Keratinocyte (primary cell): ENCODE data around the gene CDK3. TPM values are rescaled to one million over a fixed set of nuclear protein-coding genes. Genes with fewer than 3 reads are reported as not detected.

Experiments
- DNase-seq: peaks from one replicate; pipeline ENCODE4 v3.0.0-alpha.2; 2011; ENCODE audit warnings: low read depth, missing footprints, low spot score
- FAIRE-seq: peaks from 2 replicates; lab custom pipeline; 2011; peaks lifted over from hg19 to GRCh38; lab: Jason Lieb, UNC
- H2AFZ ChIP-seq: 2 replicates; pipeline ENCODE4 v1.6.0; 2012; ENCODE audit warnings: low read length, control low read depth, inconsistent platforms; ENCODE audit not compliant: control insufficient read depth
- H3K27ac ChIP-seq: 2 replicates; pipeline ENCODE4 v1.5.1; 2011; ENCODE audit warnings: low read length; ENCODE audit not compliant: control insufficient read depth, insufficient read depth
- H3K27me3 ChIP-seq: 3 replicates; pipeline ENCODE4 v1.6.0; 2011; ENCODE audit warnings: low read length; ENCODE audit not compliant: control insufficient read depth, insufficient read depth; ENCODE audit errors: extremely low read depth
- H3K36me3 ChIP-seq, 2 experiments: 2 replicates in 1 of 2; 3 replicates in 1 of 2; pipeline ENCODE4 v1.5.1; 2011; ENCODE audit warnings: low read length in 2 of 2, mild to moderate bottlenecking in 1 of 2; ENCODE audit not compliant: control insufficient read depth in 2 of 2, insufficient read depth in 2 of 2; ENCODE audit errors: extremely low read depth in 1 of 2
- H3K4me1 ChIP-seq: 3 replicates; pipeline ENCODE4 v1.5.1; 2011; ENCODE audit warnings: low read length; ENCODE audit not compliant: control insufficient read depth, insufficient read depth; ENCODE audit errors: extremely low read depth
- H3K4me2 ChIP-seq: 3 replicates; pipeline ENCODE4 v1.6.0; 2011; ENCODE audit warnings: low read depth, low read length; ENCODE audit not compliant: control insufficient read depth, insufficient read depth; ENCODE audit errors: extremely low read depth
- H3K4me3 ChIP-seq, 3 experiments: fragments of 200-600 bp in 1 of 3; sonication (generic) in 1 of 3; 2 replicates in 2 of 3; 3 replicates in 1 of 3; pipeline ENCODE4 v1.5.1; 2011 to 2016; ENCODE audit warnings: low read length in 3 of 3, mild to moderate bottlenecking in 3 of 3, control low read depth in 2 of 3, inconsistent platforms in 1 of 3, low read depth in 1 of 3, mixed read lengths in 1 of 3, mixed run types in 1 of 3, moderate library complexity in 1 of 3; ENCODE audit not compliant: control insufficient read depth in 2 of 3, insufficient read depth in 2 of 3; ENCODE audit errors: extremely low read depth in 1 of 3
- H3K79me2 ChIP-seq: 2 replicates; pipeline ENCODE4 v1.6.0; 2012; ENCODE audit warnings: low read length; ENCODE audit not compliant: control insufficient read depth, insufficient read depth
- H3K9ac ChIP-seq: 3 replicates; pipeline ENCODE4 v1.6.0; 2011; ENCODE audit warnings: low read length; ENCODE audit not compliant: control insufficient read depth, insufficient read depth; ENCODE audit errors: extremely low read depth
- H3K9me1 ChIP-seq: 3 replicates; pipeline ENCODE4 v1.6.0; 2011; ENCODE audit warnings: low read length; ENCODE audit not compliant: control insufficient read depth, insufficient read depth; ENCODE audit errors: extremely low read depth
- H3K9me3 ChIP-seq: 2 replicates; pipeline ENCODE4 v1.5.1; 2012; ENCODE audit warnings: low read depth, low read length; ENCODE audit not compliant: control insufficient read depth
- H4K20me1 ChIP-seq: 3 replicates; pipeline ENCODE4 v1.6.0; 2011; ENCODE audit warnings: low read length; ENCODE audit not compliant: control insufficient read depth, insufficient read depth; ENCODE audit errors: extremely low read depth
- EZH2 ChIP-seq: IDR thresholded peaks from one replicate; pipeline ENCODE4 v1.6.1; 2012; ENCODE audit warnings: inconsistent platforms, mild to moderate bottlenecking, low read length, moderate library complexity
- dilution Hi-C: fragments of 300-500 bp; cut with MboI; formaldehyde crosslinking; loops from one replicate; pipeline ENCODE4 v1.7.0; 2020; ENCODE audit warnings: low sequenced_read_pairs; ENCODE audit not compliant: extremely low pct_ligation_motif_present
- polyA plus RNA-seq, 5 experiments: library from polyadenylated mRNA; depleted of rRNA in 3 of 5; stranded (reverse) in 3 of 5; stranded (forward) in 1 of 5; unstranded in 1 of 5; fragments of >200 nt; gene quantifications; 1 replicate in 1 of 5; 2 replicates in 3 of 5; 3 replicates in 1 of 5; pipeline versions ENCODE4 v1.2.1 to v1.2.3, GENCODE V29; 2011 to 2012; ENCODE audit warnings: missing spikeins in 2 of 5, low read depth in 1 of 5, low replicate concordance in 1 of 5
- TF ChIP-seq, protein P1 (sequence below), 3 experiments: IDR thresholded peaks in 1 of 3; conservative IDR thresholded peaks in 1 of 3; optimal IDR thresholded peaks in 1 of 3; 2 replicates in 2 of 3; 3 replicates in 1 of 3; pipeline versions ENCODE3 to v1.5.1; 2011; ENCODE audit warnings: low read length in 3 of 3, mild to moderate bottlenecking in 3 of 3, moderate library complexity in 2 of 3, control low read depth in 1 of 3, inconsistent platforms in 1 of 3; ENCODE audit not compliant: insufficient read depth in 2 of 3; ENCODE audit errors: extremely low read depth in 1 of 3

The CDK3 gene
- polyA plus RNA-seq, 1 donor (not counting 4 experiments of a cell fraction or from before 2014, with no cell fraction given), result 1.8 TPM

DNA sequence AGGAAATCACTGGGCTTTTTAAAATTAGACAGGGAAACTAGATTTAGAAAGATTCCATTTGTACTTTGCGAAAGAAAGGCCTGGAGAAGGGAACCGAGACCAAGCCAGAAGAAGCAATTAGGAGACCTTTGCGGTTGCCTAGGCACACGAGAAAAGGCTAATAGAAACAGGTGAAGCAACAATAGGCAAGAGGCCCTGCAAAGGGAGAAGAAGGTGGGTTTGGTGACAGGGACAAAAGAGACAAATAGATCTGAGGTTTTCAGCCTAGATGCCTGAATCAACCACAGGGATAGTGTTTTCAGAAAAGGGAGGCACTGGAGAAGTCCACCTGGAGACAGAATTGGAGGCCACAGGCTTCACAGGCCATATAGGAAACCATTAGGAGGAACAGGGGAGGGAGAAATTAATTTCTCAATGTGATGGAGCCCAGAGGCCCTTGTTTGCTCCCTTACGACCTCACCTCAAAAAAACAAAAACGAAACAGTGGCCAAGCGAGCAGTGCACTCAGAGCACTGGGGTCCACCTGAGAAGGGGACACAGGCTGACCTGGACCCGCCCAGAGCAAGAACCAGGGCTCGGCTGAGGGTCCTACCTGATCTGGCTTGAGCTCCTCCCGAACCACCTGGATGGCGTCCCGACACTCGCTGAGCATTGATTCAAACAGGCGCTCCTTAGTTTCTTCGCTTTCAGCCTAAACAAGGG is 49.3 kb downstream of the CDK3 start:
- dilution Hi-C loops, result no loop called here
- peaks cover 3% of the 10 kb centered on the region for H3K9me1 ChIP-seq
- H3K9ac ChIP-seq, result no peak overlapping the region
- H4K20me1 ChIP-seq, result no peaks in the 10 kb centered on the region
- peaks cover 7% of the 10 kb centered on the region for H3K79me2 ChIP-seq
- no peak for TF ChIP-seq EZH2
- TF ChIP-seq, protein P1, sequence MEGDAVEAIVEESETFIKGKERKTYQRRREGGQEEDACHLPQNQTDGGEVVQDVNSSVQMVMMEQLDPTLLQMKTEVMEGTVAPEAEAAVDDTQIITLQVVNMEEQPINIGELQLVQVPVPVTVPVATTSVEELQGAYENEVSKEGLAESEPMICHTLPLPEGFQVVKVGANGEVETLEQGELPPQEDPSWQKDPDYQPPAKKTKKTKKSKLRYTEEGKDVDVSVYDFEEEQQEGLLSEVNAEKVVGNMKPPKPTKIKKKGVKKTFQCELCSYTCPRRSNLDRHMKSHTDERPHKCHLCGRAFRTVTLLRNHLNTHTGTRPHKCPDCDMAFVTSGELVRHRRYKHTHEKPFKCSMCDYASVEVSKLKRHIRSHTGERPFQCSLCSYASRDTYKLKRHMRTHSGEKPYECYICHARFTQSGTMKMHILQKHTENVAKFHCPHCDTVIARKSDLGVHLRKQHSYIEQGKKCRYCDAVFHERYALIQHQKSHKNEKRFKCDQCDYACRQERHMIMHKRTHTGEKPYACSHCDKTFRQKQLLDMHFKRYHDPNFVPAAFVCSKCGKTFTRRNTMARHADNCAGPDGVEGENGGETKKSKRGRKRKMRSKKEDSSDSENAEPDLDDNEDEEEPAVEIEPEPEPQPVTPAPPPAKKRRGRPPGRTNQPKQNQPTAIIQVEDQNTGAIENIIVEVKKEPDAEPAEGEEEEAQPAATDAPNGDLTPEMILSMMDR (optimal IDR thresholded peaks at IDR 0.05 in 1 of 3, IDR thresholded peaks at IDR 0.05 in 1 of 3, conservative IDR thresholded peaks at IDR 0.05 in 1 of 3; ENCODE audit: extremely low read depth in 1 of 3, insufficient read depth in 2 of 3, low read length in 3 of 3), result no peak
- H3K4me2 ChIP-seq, result no peak overlapping the region
- H3K9me3 ChIP-seq, result no peaks in the 10 kb centered on the region
- peaks cover 25 to 55% of the 10 kb centered on the region in 2 experiments for H3K36me3 ChIP-seq
- H3K27ac ChIP-seq, result no peak overlapping the region
- H2AFZ ChIP-seq, result no peak overlapping the region
- no peak for DNase-seq
- no peak for FAIRE-seq
- no peak overlapping the region for H3K4me3 ChIP-seq
- H3K4me1 ChIP-seq, result peaks cover 27% of the 10 kb centered on the region
- H3K27me3 ChIP-seq, result no peaks in the 10 kb centered on the region

DNA sequence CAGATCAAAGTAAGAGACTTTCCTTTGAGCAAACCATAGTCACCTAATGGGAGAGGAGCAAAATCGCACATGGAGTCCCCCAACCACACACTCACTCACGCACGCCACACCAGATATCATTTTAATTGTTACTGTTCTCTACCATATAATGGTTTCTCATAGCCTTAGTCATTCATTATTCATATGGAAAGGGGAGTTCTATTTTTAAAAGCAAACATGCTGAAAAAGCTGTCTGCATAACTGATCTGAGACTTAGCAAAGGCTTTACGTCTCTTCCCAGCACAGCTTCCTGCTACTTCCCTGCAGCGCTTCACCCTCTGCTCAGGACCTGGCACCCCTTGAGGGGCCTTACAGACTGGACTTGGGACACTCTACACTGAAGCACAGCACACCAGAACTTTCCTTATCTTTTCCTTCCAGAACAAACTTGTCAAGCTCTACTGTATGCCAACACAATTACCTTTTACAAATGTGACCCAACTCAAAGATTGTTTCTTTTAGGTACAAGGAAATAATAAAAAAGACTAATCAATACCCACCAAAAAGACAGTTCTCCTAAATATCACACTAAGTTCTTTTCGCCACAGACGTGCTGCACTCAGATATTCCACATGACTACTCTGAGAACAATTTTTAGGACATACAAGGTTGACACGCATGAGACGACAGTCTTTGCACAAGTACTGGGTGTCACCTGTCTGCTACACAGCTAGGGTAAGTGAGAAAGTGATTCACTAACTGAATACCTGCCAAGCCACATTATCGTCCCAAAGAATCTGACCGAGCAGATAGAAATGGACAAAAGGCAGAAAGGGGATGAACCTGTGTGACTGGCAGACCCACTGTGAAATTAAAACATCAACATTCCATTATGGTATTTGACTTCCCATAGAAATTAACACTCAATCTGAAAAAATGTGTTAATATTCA is 50.1 kb downstream of the CDK3 start:
- H4K20me1 ChIP-seq, result no peaks in the 10 kb centered on the region
- dilution Hi-C loops, result no loop called here
- no peak overlapping the region for H2AFZ ChIP-seq
- H3K9ac ChIP-seq, result no peak overlapping the region
- no peak overlapping the region for H3K27ac ChIP-seq
- H3K9me3 ChIP-seq, result no peaks in the 10 kb centered on the region
- no peaks in the 10 kb centered on the region for H3K27me3 ChIP-seq
- H3K4me2 ChIP-seq, result no peak overlapping the region
- H3K36me3 ChIP-seq, result peaks cover 20 to 50% of the 10 kb centered on the region in 2 experiments
- peaks cover 7% of the 10 kb centered on the region for H3K79me2 ChIP-seq
- peaks cover 3% of the 10 kb centered on the region for H3K9me1 ChIP-seq
- FAIRE-seq (no peak), DNase-seq (no peak)
- H3K4me3 ChIP-seq, result no peak overlapping the region
- peaks cover 27% of the 10 kb centered on the region for H3K4me1 ChIP-seq
- TF ChIP-seq, protein P1 (optimal IDR thresholded peaks at IDR 0.05 in 1 of 3, IDR thresholded peaks at IDR 0.05 in 1 of 3, conservative IDR thresholded peaks at IDR 0.05 in 1 of 3; ENCODE audit: extremely low read depth in 1 of 3, insufficient read depth in 2 of 3, low read length in 3 of 3), result no peak
- no peak for TF ChIP-seq EZH2
